Activated CD4-positive, alpha-beta T cell treated with anti-CD3 and anti-CD28 coated beads for 24 hours (primary cell): ENCODE measurements around the gene TBC1D14.
"Not testable (repeated sequence)": the region's sequence is repeated elsewhere in the genome, so short reads cannot be mapped to it uniquely, and the experiment has no call there.

Experiments used
- DNase-seq, 2 donors: peaks; one replicate each; pipeline ENCODE4 v3.0.0-alpha.2; 2020; ENCODE audit warnings: low read depth in 2 of 2

The TBC1D14 gene

DNA sequence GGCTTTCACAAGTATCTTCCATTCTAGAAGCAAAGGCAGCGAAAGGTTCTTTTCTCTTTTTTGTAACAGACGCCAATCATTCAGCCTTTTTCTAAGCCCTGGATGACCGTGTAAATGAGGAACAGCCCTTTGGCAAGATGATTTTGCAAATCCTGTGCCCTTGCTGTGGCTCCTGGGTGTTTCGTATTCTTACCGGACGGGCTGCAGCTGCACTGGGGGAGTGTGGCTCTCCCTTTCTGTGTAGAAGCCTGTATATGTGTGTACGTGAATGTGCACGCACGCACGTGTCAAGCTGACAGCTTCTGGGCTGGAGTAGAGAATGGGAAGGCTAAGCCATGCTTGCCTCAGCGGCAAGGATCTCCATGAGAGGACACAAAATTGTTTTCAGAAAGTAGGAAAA lies 150.0 kb downstream of the TBC1D14 start:
- no peak for DNase-seq

DNA sequence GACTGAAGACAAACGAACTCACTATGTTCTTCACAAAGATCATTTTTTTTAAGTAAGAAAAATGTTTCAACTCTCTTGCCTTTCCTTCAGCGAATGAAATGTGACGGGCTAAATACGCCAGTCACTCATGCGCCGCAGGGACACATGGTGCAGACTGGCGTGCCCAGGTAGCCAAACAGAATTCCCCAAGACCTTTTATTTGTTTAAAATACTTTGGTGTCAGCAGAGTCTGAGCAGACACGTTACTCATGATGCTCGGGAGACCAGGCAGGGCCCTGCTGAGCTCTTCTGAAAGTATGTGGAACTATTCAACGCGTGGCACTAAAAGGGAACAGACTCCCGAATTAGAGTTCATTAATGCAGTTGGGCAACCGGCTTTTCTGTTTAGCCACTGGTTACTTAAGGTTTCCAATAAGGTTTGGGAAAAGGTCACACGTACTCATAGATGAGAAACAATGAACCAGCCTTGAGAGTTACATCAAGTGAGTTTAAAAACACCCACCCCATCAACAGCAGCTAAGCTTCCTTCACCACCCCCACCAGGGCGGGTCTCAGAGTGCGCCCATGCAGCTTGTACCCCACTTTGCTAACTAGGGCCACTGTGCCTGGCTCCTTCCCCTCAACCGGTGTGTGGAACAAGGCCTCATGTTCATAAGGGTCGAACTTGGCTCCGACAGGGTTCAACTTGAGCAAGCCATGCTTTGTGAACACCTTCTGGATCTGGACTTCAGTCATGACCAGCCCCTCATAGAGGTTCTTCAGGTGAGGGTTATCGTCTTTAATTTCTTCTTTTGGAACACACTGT lies 150.9 kb downstream of the TBC1D14 start:
- no peak for DNase-seq

DNA sequence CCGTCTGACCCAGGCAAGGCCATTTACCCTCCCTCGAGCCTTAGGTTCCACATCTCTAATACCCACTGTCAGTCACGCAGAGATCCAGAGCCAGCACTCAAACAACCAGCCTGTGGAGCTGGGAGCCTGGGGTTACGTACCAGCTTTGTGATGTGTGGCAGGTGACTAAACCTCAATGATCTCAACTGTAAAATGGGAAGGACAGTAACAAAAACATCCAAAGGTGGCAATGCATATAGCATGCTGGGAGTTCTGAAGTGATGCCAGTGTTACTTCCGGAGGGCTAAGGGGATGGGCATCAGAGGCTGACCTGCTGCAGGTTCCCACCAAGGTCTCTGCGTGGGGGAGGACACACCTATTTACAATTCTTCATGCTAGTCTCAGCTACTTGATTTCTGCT lies 152.2 kb downstream of the TBC1D14 start:
- DNase-seq, result no peak

DNA sequence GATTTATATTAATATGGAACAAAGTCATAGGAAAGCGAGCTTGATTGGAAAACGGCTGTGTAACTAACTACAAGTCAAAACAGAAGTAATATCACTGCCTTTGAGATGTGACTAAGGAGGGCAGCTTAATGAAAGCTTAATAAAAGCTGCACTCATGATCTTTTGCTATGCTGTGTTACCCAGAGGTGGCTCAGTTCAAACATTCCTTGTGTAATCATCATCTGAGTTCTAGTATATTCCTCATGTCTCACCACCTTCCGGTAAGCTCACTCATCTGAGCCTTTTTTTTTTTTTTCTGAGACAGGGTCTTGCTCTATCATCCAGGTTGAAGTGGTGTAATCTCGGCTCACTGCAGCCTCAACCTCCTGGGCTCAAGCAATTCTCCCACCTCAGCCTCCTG lies 153.2 kb downstream of the TBC1D14 start:
- no peak for DNase-seq

DNA sequence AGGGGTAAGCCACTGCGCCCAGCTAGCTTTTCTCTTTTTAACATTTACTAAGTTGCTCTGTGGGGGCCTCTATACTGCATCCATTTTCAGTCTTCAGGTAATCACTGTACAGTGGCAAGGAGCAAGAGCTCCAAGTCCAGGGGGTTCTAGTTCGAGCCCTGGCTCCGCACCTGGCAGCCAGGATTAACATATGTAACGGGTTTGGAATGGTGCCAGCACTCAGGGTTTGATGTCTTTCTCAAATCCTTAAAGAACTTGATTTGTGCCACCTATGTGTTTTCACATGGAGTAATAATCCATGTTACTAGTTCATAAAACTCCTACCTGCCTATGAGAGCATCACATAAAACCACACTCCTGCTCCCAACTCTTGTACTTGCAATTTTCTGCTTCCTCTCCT lies 153.7 kb downstream of the TBC1D14 start:
- DNase-seq, result no peak

DNA sequence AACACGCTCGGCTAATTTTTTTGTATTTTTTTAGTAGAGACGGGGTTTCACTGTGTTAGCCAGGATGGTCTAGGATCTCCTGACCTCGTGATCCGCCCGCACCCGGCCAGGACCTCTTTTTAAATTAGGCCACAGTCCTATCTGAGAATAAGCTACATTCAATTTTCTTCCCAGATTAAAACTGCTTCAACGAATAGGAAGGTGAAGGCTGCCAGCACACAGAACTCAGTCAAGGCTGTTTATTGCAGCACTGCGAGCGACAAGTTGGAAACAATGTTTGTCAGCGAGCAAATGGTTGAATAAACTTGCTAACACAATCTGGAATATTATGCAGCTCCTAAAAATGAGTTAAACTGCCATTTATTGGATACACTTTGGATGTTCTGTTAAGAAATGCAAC lies 156.4 kb downstream of the TBC1D14 start:
- DNase-seq, result no peak

DNA sequence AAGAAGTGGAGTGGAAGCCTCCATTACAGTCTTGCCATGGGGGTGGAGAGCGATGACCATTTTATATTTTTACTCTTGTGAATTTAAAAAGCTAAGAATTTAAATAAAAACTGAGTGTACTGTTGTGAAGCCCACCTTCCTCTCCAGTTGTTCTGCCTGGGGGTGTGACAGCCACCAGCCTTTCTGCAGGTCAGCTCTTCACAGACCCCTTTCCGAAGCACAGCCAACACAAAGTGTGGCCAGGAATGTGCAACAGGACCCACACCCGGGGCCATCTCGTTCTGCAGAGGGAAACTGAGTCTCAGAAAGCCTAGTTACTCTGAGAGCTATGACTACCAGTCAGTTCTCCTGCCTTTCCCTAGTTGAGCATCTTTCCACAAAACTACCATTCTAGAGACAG lies 156.9 kb downstream of the TBC1D14 start:
- no peak for DNase-seq

DNA sequence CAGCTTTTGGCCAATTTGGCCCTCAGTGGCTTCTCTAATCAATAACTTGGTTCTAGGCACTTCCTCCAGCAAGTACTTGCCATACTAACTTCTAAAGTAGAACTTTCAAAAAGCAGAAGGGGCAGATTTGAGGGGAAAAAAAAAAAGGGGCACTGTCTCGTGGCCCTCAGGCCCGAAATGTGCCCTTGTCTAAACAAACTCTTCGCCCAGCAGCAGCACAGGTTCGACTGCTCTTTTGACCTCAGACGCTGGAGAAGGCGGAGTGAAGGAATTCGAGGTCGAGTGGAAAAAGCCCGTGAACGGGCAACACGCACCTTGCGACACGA lies 157.5 kb downstream of the TBC1D14 start:
- no peak for DNase-seq

DNA sequence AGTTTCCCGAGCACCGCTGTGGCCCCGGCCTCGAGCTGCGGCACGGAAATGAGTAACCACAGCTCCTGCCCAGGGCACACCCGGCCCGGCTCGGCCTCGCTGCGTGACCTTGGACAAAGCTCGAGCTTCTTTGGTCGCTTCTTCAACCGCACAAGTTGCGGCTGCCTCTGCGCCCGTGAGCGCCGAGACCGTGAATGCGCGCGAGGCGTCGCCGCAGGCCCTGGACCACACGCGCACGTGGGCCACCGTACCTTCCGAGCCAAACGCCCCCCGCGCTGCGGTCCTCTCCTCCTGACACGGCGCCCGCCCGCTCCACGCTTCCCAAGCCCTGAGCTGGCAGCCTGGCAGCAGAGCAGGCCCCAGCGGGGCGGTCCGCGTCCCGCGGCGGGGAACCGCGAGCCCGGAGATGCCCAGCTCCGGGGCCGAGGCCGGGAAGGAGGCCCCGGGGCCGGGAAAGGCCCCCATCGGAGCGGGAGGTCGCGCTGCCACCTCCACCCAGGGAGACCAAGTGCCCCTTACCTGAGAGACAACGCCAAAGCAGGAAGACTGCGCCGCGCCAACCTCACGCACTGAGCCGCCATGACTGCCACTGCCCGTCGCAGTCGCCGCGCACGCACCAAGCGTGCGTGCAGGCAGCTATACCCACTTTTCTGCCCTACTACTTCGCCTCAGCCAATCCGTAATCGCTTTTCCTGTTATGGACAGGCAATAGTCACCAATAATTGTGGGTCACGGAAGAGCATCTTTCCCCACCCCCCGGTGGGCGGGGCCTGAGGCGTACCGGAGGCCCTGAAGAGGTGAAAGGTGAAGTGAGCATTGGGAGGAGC lies 158.0 kb downstream of the TBC1D14 start, which contains the start of gene GRPEL1:
GRPEL1 (minus strand) TSS at position 613 of the 827 bp plus-strand sequence; CDS start at position 581, 32 bp downstream.
- DNase-seq, result peak; percentile 100

DNA sequence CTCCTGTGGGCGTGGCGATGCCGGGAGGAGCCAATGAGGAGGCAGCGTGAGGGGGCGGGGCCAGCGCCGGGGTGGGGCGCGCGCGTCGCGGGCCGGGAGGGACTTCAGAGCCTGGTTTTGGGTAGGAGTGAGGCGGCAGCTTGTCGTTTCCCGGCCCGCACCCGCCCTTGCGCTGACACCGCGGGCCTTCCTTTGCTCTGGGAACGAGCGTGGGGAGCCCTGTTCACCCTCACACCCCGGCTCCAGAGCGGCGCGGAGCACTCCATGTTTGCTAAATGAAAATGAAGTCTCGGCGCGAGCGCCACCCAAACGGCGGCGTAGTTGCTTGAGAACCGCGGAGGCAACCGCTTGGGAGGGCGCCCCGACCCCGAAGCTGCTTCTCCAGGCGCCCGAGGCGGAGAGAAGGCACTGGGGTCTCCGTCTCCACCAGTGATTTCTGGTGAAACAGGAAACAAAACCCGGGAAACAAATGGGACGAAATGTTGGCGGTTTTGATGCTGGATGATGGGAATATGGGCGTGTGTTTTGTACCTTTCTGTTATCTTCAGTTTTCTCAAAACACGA lies 158.7 kb downstream of the TBC1D14 start:
- DNase-seq, result no peak

DNA sequence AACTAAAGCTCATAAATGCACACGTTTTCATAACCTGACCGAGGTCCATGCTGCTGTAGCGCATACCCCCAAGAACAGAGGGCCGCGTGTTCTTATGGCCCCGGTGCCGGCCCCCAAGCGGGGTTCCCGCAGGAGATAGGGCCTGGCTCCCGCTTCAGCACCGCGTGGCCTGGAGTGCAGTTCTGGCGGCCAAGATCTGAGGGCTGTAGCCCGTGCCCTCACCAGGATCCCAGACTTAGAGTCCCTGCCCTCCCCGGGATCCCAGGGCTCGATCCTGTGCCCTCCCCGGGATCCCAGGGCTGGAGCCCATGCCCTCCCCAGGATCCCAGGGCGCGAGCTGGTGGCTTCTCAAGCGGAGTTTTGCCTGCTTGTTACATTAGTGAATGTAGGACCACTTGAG lies 159.3 kb downstream of the TBC1D14 start:
- DNase-seq, result no peak

DNA sequence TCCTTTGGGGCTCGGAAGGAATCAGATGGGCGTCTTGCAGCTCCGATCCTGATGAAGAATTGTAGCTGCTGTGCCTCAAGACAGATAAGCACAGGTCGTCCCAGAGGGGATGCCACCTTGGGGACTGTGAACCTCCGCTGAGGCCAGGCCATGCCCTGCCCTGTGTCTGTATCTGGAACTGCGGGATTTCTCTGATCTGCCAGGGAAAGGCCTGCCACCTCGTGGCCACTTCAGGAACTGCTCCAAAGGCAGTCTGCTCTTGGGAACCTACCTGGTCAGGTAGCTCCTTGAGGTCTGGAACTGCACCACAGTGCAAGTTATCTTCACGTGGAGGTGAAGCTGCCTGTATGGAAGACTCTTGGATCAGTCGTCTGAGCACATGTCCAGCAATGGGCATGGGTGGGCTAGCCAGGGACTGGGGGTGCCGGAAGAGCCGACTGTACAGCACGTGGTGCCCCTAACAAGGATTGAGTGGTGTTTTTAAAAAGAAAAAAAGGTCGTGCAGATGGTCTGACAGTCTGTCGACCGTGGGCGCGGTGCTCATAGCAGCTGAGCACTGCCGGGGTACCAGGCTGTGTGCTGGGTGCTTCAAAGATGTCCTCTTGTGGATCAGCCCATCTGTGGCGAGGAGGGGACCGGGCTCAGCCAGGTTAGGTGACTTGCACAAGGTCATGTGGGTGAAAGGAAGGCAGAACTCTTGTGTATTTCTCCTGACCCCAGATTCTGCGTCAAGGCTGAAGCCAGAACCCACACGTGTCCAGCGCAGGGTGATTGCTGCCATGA lies 161.3 kb downstream of the TBC1D14 start:
- peak; percentile 83 to 85 for DNase-seq

DNA sequence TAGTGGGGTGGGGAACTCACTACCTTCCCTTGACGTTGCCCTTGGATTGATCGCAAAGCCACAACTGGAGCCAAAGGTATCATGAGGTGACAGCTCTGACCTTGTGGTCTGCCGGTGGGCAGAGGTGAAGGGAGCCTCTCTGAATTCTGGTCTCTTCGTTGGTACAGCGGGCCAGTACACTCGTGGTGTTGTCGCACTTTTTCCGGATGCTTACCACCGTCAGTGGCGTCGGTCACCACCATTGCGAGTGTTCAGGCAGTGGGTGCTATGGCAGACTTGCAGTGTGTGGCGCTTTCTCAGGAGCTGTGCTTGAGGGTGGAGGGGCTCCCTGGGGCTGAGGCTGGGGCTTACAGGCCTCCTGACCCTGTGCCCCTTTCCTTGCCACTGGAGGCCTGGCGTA lies 163.4 kb downstream of the TBC1D14 start:
- no peak for DNase-seq

DNA sequence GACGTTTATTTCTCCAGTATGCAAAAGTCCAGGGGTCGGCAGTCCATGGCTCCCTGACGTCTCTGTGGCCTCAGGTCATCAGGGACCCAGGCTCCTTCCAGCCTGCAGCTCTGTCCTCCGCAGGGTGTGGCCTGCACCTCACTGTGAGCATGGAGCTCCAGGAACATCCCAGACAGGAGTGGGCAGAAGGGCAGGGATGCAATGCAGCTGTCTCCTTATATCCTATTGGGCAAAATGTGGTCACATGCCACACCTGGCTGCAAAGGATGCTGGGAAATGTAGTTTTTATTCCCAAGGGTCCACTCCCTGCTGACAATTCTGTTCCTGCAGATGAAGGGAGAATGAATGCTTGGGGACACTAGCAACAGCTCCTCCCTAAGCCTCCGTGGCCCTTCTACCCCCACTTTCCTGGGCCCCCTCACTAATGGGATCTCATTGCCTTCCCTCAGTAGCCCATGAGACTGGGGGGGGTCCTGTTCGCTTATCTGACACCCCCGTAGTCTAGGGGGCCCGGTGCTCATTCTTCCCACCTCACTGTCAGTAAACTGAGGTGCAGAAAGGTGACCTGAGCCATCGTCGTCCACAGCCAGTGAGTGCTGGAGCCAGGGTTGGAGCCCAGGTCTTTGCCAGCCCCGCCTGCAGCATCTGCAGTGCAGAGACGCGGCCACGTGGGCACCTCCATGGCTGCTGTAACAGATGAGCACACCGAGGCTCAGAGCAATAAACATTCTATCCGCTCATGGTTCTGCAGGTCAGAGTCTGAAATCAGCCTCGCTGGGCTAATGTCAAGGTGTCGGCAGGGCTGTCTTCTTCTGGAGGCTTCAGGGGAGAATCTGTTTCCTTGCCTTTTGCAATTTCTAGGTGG lies 164.1 kb downstream of the TBC1D14 start:
- DNase-seq, result no peak

DNA sequence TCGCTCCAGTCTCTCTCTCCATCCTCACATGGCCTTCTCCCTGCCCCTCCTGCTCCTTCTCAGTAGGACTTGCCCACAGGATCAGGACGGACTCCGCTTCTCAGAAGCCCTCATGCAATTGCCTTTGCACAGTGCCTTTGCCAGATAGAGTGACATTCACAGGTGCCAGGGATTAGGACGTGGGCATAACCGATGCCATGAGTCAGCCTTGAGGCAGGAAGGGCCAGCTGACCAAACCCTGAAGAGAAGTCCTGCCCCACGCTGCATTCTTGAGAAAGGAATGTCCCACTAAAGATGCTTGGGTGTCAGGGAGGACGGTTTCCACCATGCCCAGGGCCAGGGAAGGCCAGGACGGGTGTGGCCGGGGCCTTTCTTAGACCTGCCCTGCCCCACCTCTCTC lies 164.8 kb downstream of the TBC1D14 start:
- DNase-seq, result no peak

DNA sequence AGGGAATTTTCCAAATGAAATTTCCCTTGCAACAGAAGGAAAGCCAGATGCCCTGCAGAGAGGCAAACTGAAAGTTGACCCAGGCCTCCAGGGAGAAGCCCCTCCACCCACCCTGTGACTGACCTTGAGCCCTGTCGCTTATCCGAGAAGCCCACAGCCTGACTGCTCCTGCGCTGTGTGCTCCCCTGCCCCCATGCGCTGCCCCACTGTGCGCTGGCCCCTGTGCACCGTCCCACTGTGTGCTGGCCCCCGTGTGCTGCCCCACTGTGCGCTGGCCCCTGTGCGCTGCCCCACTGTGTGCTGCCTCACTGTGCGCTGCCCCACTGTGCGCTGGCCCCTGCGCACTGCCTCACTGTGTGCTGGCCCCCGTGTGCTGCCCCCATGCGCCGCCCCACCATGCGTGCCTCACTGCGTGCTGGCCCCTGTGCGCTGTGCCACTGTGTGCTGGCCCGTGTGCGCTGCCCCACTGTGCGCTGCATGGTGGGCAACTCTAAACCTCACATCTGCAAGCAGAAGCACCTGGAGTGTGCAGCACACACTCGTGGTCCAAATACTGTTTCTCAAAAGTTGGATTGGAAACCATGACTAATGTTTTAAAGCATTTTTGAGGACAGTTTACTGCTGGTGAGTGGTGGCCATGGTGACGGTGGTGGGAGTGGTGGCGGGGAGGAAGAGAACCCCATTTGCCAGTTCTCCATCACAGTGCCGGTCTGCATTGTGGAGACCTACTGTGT lies 166.5 kb downstream of the TBC1D14 start:
- DNase-seq, result no peak

DNA sequence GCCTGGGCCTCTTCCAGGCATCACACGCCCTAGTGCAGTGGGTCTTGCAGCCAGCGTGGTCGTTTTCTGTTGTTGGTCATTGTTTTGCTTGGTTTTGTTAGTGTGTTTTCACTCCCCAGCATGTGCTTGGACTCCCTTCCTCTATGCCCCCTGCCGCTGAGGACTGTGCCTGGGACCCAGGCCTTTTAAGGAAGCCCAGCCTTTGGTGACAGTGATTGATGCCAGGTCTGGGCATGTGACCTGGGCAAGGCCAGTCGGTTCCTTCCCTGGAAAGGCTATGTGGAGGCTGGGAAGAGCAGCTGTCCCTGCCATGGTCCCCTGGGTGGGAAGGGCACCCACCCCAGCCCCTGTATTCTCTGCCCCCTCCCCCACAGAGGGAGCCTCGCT lies 167.1 kb downstream of the TBC1D14 start:
- DNase-seq, result no peak

DNA sequence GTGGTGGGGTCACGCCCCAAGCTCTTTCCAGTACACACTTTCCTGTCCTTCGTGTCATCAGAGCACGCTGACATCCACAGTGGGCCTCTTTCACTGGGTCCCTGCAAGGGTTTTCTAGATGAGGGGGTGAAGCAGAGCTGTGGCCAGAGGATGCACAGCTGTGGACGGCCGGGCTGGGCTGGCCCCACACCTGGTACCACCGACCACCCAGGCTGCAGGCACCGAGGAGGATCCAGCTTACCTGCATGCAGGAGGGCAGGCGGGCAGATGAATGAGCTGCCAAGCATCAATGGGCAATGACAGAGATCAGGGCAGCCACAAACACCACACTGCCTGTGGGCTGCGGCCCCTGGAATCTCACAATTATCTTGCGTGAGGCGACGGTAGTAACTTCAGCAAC lies 167.7 kb downstream of the TBC1D14 start:
- DNase-seq, result no peak

DNA sequence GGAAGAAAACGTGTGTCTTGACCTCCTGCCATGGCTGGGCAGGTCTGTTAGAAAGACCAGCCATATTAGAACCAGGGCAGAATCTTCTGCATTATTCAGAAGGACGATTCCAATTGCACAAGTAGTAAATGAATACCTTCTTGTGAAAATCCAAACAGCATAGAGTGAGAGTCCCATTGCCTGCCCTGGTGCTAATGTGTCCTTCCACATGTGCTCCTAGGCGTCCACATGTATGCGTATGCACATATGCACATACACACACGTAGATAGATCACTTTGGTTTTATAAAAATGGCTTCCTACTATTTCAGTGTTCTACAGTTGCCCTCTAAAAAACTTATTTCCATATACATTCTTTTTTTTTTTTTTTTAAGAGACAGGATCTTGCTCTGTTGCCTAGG lies 168.4 kb downstream of the TBC1D14 start:
- DNase-seq, result no peak

DNA sequence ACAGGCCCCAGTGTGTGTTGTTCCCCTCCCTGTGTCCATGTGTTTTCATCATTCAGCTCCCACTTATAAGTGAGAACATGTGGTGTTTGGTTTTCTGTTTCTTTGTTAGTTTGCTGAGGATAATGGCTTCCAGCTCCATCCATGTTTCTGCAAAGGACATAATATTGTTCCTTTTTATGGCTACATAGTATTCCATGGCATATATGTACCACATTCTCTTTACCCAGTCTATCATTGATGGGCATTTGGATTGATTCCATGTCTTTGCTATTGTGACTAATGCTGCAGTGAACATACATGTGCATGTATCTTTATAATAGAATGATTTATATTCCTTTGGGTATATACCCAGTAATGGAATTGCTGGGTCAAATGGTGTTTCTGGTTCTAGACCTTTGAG lies 169.9 kb downstream of the TBC1D14 start:
- DNase-seq, result not testable (repeated sequence)
